ENCODE measurements around the gene DNAH10. TPM values are rescaled to one million over a fixed set of nuclear protein-coding genes. Genes with fewer than 3 reads are reported as not detected.

DNAH10 gene
- total and polyA plus RNA-seq, 10 of the 15 experiments (the other 5 are each of a cell fraction or from before 2014, with no cell fraction given): 0.01 to 0.32 (median 0.06) TPM

DNA sequence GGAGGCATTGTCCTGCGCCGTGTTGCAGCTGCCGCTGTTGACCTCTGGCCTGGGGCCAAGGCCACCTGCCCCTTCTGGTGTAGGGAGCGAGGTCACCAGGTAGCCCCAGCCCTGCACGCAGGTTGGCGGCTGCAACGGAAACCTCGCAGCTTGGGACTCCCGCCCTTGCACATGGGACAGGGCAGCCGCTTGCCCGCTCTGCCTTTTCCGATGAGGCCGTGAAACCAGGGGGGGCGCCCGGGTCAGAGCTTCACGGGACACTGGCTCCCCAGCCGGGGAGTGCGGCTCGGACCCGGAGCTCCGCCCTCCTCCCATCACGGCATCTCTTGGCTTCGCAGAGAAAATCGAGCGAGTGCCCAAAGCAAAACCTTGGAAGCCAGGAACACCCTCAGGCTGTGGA, 25.4 kb downstream of the DNAH10 start:
- no peak for TF ChIP-seq CEBPB (IDR thresholded peaks at IDR 0.05; ENCODE audit: borderline replicate concordance in 1 of 2, low read depth in 2 of 2, low read length in 2 of 2)
- no peak for TF ChIP-seq POLR2AphosphoS2 (IDR thresholded peaks at IDR 0.05; ENCODE audit: low read depth, low read length)
- TF ChIP-seq KAT2A (conservative IDR thresholded peaks at IDR 0.05; ENCODE audit: control insufficient read depth, low read depth, low read length): no peak
- TF ChIP-seq SMC3 (IDR thresholded peaks at IDR 0.05; ENCODE audit: borderline replicate concordance, low read length): no peak
- FAIRE-seq (no peak), ATAC-seq (no peak), DNase-seq (ENCODE audit: low read depth, low spot score) (no peak)
- H3K4me2 ChIP-seq (ENCODE audit: control insufficient read depth, insufficient read depth): no peak overlapping the region
- no peaks in the 10 kb centered on the region for H3K4me1 ChIP-seq (ENCODE audit: control insufficient read depth, insufficient read depth, low read length)
- ChIA-PET RAD21 (ENCODE audit: unreplicated experiment) (no interaction called here), CTCF (no interaction called here), SMC1A (ENCODE audit: uncharacterized antibody, unreplicated experiment) (no interaction called here), POLR2A (no interaction called here)
- H3K4me3 ChIP-seq: no peak overlapping the region
- H3K27ac ChIP-seq (ENCODE audit: control insufficient read depth, insufficient read depth): no peak overlapping the region
- 76% methylated on average over 25 of the region's 25 CpGs for whole genome bisulfite sequencing (ENCODE audit: insufficient coverage, insufficient replicate concordance, low lambda C conversion rate, missing lambda C conversion rate)
- BruUV-seq (replicated peaks): no TSS peak
- H4K20me1 ChIP-seq (ENCODE audit: control insufficient read depth, insufficient read depth): no peaks in the 10 kb centered on the region
- intact Hi-C loops (cut with micrococcal nuclease; ENCODE audit: unreplicated experiment): no loop called here
- no peak overlapping the region for H3K9ac ChIP-seq (ENCODE audit: control insufficient read depth, insufficient read depth, low read length)
- no peak overlapping the region for H2AFZ ChIP-seq (ENCODE audit: control insufficient read depth, low read depth, low read length)
- H3K79me2 ChIP-seq (ENCODE audit: control insufficient read depth, insufficient read depth, low read length): no peaks in the 10 kb centered on the region
- no peaks in the 10 kb centered on the region for H3K9me3 ChIP-seq (replicated peaks; ENCODE audit: control insufficient read depth, insufficient read depth, low read length)
- no peaks in the 10 kb centered on the region for H3K36me3 ChIP-seq (ENCODE audit: control insufficient read depth in 2 of 2, insufficient read depth in 2 of 2, low read length in 1 of 2)
- H3K27me3 ChIP-seq (replicated peaks in 1 of 2; ENCODE audit: control insufficient read depth in 2 of 2, insufficient read depth in 2 of 2, low read length in 1 of 2): no peaks in the 10 kb centered on the region
- in situ Hi-C loops (cut with MboI): no loop called here

DNA sequence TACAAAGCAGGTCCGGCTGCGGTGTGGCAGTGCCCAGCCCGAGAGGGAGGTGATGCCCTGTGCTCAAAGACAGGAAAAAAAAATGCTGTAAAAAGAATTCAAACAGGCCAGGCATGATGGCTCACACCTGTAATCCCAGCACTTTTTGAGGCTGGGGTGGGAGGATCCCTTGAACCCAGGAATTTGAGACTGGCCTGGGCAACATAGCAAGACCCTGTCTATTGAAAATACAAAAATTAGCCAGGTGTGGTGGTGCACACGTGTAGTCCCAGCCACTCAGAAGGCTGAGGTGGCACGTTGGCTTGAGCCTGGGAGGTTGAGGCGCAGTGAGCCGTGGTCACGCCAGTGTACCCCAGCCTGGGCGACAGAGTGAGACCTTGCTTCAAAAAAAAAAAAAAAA, 26.4 kb downstream of the DNAH10 start:
- RAD21 ChIA-PET (ENCODE audit: unreplicated experiment): no interaction called here
- H2AFZ ChIP-seq (ENCODE audit: control insufficient read depth, low read depth, low read length): no peak overlapping the region
- FAIRE-seq (no peak), DNase-seq (ENCODE audit: low read depth, low spot score) (no peak), ATAC-seq (no peak)
- H3K79me2 ChIP-seq (ENCODE audit: control insufficient read depth, insufficient read depth, low read length): no peaks in the 10 kb centered on the region
- no peaks in the 10 kb centered on the region for H4K20me1 ChIP-seq (ENCODE audit: control insufficient read depth, insufficient read depth)
- H3K36me3 ChIP-seq (ENCODE audit: control insufficient read depth in 2 of 2, insufficient read depth in 2 of 2, low read length in 1 of 2): no peaks in the 10 kb centered on the region
- POLR2A ChIA-PET: no interaction called here
- in situ Hi-C loops (cut with MboI) (no loop called here), intact Hi-C loops (cut with micrococcal nuclease; ENCODE audit: unreplicated experiment) (no loop called here)
- WGBS (ENCODE audit: insufficient coverage, insufficient replicate concordance, low lambda C conversion rate, missing lambda C conversion rate): 64% methylated on average over 8 of the region's 9 CpGs
- no peak overlapping the region for H3K9ac ChIP-seq (ENCODE audit: control insufficient read depth, insufficient read depth, low read length)
- CTCF ChIA-PET: no interaction called here
- no peak overlapping the region for H3K4me2 ChIP-seq (ENCODE audit: control insufficient read depth, insufficient read depth)
- no peak overlapping the region for H3K4me3 ChIP-seq
- BruUV-seq (replicated peaks): no TSS peak
- SMC1A ChIA-PET (ENCODE audit: uncharacterized antibody, unreplicated experiment): no interaction called here
- H3K27ac ChIP-seq (ENCODE audit: control insufficient read depth, insufficient read depth): no peak overlapping the region
- no peaks in the 10 kb centered on the region for H3K27me3 ChIP-seq (replicated peaks in 1 of 2; ENCODE audit: control insufficient read depth in 2 of 2, insufficient read depth in 2 of 2, low read length in 1 of 2)
- H3K9me3 ChIP-seq (replicated peaks; ENCODE audit: control insufficient read depth, insufficient read depth, low read length): no peaks in the 10 kb centered on the region
- H3K4me1 ChIP-seq (ENCODE audit: control insufficient read depth, insufficient read depth, low read length): no peaks in the 10 kb centered on the region
- TF ChIP-seq ZNF217 (IDR thresholded peaks at IDR 0.05): no peak
- TF ChIP-seq STAT3 (IDR thresholded peaks at IDR 0.05; ENCODE audit: low read depth, low read length): no peak
- TF ChIP-seq, protein P1, sequence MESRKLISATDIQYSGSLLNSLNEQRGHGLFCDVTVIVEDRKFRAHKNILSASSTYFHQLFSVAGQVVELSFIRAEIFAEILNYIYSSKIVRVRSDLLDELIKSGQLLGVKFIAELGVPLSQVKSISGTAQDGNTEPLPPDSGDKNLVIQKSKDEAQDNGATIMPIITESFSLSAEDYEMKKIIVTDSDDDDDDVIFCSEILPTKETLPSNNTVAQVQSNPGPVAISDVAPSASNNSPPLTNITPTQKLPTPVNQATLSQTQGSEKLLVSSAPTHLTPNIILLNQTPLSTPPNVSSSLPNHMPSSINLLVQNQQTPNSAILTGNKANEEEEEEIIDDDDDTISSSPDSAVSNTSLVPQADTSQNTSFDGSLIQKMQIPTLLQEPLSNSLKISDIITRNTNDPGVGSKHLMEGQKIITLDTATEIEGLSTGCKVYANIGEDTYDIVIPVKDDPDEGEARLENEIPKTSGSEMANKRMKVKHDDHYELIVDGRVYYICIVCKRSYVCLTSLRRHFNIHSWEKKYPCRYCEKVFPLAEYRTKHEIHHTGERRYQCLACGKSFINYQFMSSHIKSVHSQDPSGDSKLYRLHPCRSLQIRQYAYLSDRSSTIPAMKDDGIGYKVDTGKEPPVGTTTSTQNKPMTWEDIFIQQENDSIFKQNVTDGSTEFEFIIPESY (IDR thresholded peaks at IDR 0.05): no peak
- no peak for TF ChIP-seq NFYB (IDR thresholded peaks at IDR 0.05; ENCODE audit: insufficient read depth, low read depth, low read length)
- no peak for TF ChIP-seq RAD51 (IDR thresholded peaks at IDR 0.05)
- no peak for TF ChIP-seq MYC (IDR thresholded peaks at IDR 0.05; ENCODE audit: insufficient read depth, insufficient read length, insufficient replicate concordance, low read length, severe bottlenecking)
- no peak for TF ChIP-seq RBBP5 (conservative IDR thresholded peaks at IDR 0.05)
- TF ChIP-seq CBX3 (IDR thresholded peaks at IDR 0.05; ENCODE audit: borderline replicate concordance, low read depth): no peak
- TF ChIP-seq FOXM1 (IDR thresholded peaks at IDR 0.05; ENCODE audit: low read depth, low read length): no peak
- no peak for TF ChIP-seq MXI1 (IDR thresholded peaks at IDR 0.05; ENCODE audit: low read depth, low read length)
- no peak for TF ChIP-seq POLR2A (IDR thresholded peaks at IDR 0.05; ENCODE audit: low read depth, low read length)
- TF ChIP-seq E2F8 (IDR thresholded peaks at IDR 0.05; ENCODE audit: low read depth, partially characterized antibody): no peak
